ENCODE results near the gene TNFSF11. TPM values are rescaled to one million over a fixed set of nuclear protein-coding genes. Genes with fewer than 3 reads are reported as not detected.

The TNFSF11 gene
- total RNA-seq, 4 donors from 2014 or later: 0.76 to 5.8 TPM; not detected in 2

DNA sequence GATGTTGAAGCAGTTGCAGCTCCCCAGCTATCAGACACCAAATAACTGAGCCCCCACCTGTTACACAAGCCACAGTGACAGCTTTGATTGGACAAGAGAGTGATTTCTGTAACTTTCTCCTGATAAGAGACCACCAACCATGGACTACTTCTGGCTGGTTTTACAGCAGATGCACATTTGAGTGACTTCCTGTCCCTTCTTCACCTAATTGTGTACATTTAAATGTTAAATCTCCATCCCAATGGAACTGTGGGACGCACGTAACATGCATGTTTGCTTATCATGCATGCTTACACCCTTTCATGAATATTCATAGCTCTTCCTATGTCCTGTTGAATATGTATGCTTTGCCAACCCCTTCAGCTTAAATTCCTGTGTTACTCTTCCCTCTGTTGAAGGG lies 6.0 kb upstream of the TNFSF11 start:
- Histone ChIP-seq H3K9me3 (no peaks in the 10 kb centered on the region), H3K27ac (no peak overlapping the region), H3K4me1 (no peaks in the 10 kb centered on the region), H3K4me3 (no peak overlapping the region), H3K27me3 (no peaks in the 10 kb centered on the region), H3K36me3 (no peaks in the 10 kb centered on the region)
- no peak for DNase-seq
- TF ChIP-seq, protein P1, sequence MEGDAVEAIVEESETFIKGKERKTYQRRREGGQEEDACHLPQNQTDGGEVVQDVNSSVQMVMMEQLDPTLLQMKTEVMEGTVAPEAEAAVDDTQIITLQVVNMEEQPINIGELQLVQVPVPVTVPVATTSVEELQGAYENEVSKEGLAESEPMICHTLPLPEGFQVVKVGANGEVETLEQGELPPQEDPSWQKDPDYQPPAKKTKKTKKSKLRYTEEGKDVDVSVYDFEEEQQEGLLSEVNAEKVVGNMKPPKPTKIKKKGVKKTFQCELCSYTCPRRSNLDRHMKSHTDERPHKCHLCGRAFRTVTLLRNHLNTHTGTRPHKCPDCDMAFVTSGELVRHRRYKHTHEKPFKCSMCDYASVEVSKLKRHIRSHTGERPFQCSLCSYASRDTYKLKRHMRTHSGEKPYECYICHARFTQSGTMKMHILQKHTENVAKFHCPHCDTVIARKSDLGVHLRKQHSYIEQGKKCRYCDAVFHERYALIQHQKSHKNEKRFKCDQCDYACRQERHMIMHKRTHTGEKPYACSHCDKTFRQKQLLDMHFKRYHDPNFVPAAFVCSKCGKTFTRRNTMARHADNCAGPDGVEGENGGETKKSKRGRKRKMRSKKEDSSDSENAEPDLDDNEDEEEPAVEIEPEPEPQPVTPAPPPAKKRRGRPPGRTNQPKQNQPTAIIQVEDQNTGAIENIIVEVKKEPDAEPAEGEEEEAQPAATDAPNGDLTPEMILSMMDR (IDR thresholded peaks at IDR 0.05): no peak
- no peak for TF ChIP-seq POLR2A (IDR thresholded peaks at IDR 0.05)

DNA sequence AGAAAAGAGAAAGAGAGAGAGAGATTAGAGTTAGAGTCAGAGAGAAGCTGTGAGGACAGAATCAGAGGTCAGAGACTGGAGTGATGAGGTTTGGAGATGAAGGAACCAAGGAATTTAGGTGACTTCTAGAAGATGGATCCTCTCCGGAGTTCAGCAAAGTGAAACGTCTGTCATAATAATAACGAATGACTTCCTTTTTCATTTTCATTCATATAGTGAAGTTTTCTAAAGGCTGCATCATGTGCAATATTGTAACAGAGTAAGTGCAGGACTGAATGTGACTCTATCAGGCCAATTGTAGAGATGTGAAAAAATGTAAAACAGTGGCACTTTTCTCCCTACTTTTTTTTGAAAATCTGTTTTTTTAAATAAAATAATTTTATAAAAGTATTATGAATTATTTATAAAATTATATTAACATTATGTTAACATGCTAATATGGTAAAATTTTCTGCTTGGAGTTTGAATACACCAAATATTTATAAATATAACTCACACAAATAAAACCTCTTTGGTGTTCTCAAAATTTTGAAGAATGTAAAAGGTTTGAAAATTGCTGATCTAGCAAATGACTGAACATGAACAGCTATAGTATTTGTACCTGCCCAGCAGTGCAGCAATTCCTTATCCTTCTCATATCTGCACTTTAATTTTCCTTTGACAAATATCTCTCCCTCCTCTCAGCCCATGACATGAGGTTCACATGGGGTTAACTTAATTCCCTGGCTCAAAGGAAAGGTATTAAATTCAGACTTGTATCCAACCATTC lies 4.2 kb upstream of the TNFSF11 start:
- no peak overlapping the region for H3K4me3 ChIP-seq
- H3K27ac ChIP-seq: no peak overlapping the region
- H3K9me3 ChIP-seq: no peaks in the 10 kb centered on the region
- no peaks in the 10 kb centered on the region for H3K27me3 ChIP-seq
- TF ChIP-seq, protein P1 (IDR thresholded peaks at IDR 0.05): no peak
- TF ChIP-seq POLR2A (IDR thresholded peaks at IDR 0.05): no peak
- peaks cover 0 to 9% (median 2%) of the 10 kb centered on the region in 4 donors for H3K4me1 ChIP-seq
- DNase-seq: no peak
- no peaks in the 10 kb centered on the region for H3K36me3 ChIP-seq

GRCh38 chr13:42571895-42572294 lies 2.1 kb upstream of the TNFSF11 start:
- no peak for DNase-seq
- Histone ChIP-seq H3K27ac (no peak overlapping the region), H3K9me3 (no peaks in the 10 kb centered on the region), H3K36me3 (no peaks in the 10 kb centered on the region), H3K4me3 (no peak overlapping the region), H3K4me1 (peaks cover 0 to 20% (median 2%) of the 10 kb centered on the region in 4 donors), H3K27me3 (no peaks in the 10 kb centered on the region)
- no peak for TF ChIP-seq POLR2A (IDR thresholded peaks at IDR 0.05)
- TF ChIP-seq, protein P1 (IDR thresholded peaks at IDR 0.05): no peak

GRCh38 chr13:42574435-42575311 lies 721 bp downstream of the TNFSF11 start:
- DNase-seq: peak in 2 of 3 donors; percentile 58 to 59
- H3K27me3 ChIP-seq: no peaks in the 10 kb centered on the region
- TF ChIP-seq POLR2A (IDR thresholded peaks at IDR 0.05): no peak
- TF ChIP-seq, protein P1 (IDR thresholded peaks at IDR 0.05): no peak
- H3K36me3 ChIP-seq: no peaks in the 10 kb centered on the region
- peaks cover 0 to 20% (median 2%) of the 10 kb centered on the region in 4 donors for H3K4me1 ChIP-seq
- H3K27ac ChIP-seq: peak overlapping the region in 1 of 4 donors; percentile 59
- H3K9me3 ChIP-seq: no peaks in the 10 kb centered on the region
- peak overlapping the region; percentile 36 to 52 (median 48) for H3K4me3 ChIP-seq

DNA sequence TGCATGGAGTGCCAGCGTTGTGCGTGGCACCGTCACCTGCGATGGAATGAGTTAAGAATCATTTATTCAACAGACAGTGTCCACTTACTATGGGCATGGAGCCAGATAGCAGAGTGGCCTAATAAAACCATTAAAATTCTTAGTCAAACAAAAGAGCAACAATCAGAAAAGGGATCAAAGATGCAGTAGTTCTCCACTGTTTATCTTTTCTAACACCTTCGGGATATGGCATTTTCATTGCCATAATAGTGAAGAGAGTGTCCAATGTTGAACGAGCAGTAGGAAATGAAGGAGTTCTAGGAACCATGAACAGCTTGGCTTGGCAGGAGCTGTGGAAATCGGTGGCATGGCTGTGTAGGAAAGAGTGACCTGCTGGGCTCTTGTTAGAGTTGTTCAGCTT lies 2.0 kb downstream of the TNFSF11 start:
- TF ChIP-seq, protein P1 (IDR thresholded peaks at IDR 0.05): no peak
- TF ChIP-seq POLR2A (IDR thresholded peaks at IDR 0.05): no peak
- DNase-seq: no peak
- H3K27me3 ChIP-seq: no peaks in the 10 kb centered on the region
- H3K27ac ChIP-seq: no peak overlapping the region
- H3K4me3 ChIP-seq: no peak overlapping the region
- H3K4me1 ChIP-seq: peaks cover 0 to 20% (median 2%) of the 10 kb centered on the region in 4 donors
- no peaks in the 10 kb centered on the region for H3K9me3 ChIP-seq
- no peaks in the 10 kb centered on the region for H3K36me3 ChIP-seq

Measured in Peyer's patch (tissue), 4 donors.